Calu3 (cell line): ENCODE data around the gene PAK1. TPM values are rescaled to one million over a fixed set of nuclear protein-coding genes. Genes with fewer than 3 reads are reported as not detected.

Experiments
- BruUV-seq: library from RNA; stranded (reverse); fragments of 400-500 nt; replicated peaks from 2 replicates; lab custom pipeline; 2021; lab: Mats Ljungman, UMichigan
- CTCF ChIA-PET: fragments of 300-600 bp; sonication (Branson Sonifier 250); formaldehyde crosslinking; loops from one replicate; lab custom pipeline; 2022; ENCODE audit warnings: antibody characterized with exemption; lab: Charles Lee
- DNase-seq: peaks from one replicate; pipeline ENCODE4 v3.0.0; 2022
- H3K27ac Mint-ChIP-seq: one replicate; pipeline ENCODE4 v1.8.0; 2022; ENCODE audit warnings: mixed read lengths; ENCODE audit not compliant: unreplicated experiment
- H3K27me3 Mint-ChIP-seq: one replicate; pipeline ENCODE4 v1.8.0; 2022; ENCODE audit warnings: mixed read lengths; ENCODE audit not compliant: unreplicated experiment
- H3K36me3 Mint-ChIP-seq: one replicate; pipeline ENCODE4 v1.8.0; 2022; ENCODE audit warnings: mild to moderate bottlenecking, moderate library complexity, mixed read lengths; ENCODE audit not compliant: insufficient read depth, unreplicated experiment
- H3K4me1 Mint-ChIP-seq: one replicate; pipeline ENCODE4 v1.8.0; 2022; ENCODE audit warnings: mild to moderate bottlenecking, low read depth, mixed read lengths; ENCODE audit not compliant: unreplicated experiment
- H3K4me3 Mint-ChIP-seq: one replicate; pipeline ENCODE4 v1.8.0; 2022; ENCODE audit warnings: mild to moderate bottlenecking, low read depth, moderate library complexity, mixed read lengths; ENCODE audit not compliant: unreplicated experiment
- H3K9me3 Mint-ChIP-seq: one replicate; pipeline ENCODE4 v1.8.0; 2022; ENCODE audit warnings: low read depth, mixed read lengths; ENCODE audit not compliant: unreplicated experiment
- intact Hi-C: fragments of 100-400 bp; cut with micrococcal nuclease; formaldehyde crosslinking; loops from one replicate; pipeline ENCODE4 v1.10.0; 2022; ENCODE audit not compliant: unreplicated experiment
- total RNA-seq: library from RNA; stranded (reverse); gene quantifications from 2 replicates; pipeline ENCODE4 v1.2.3, GENCODE V29; 2022
- TF ChIP-seq, protein P1 (sequence below): fragments of 200-600 bp; IDR thresholded peaks from one replicate; pipeline ENCODE4 v1.8.0; 2022; ENCODE audit warnings: antibody characterized with exemption; ENCODE audit not compliant: unreplicated experiment

PAK1 gene
- total RNA-seq, 1 experiment from 2014 or later = 58.5 TPM

DNA sequence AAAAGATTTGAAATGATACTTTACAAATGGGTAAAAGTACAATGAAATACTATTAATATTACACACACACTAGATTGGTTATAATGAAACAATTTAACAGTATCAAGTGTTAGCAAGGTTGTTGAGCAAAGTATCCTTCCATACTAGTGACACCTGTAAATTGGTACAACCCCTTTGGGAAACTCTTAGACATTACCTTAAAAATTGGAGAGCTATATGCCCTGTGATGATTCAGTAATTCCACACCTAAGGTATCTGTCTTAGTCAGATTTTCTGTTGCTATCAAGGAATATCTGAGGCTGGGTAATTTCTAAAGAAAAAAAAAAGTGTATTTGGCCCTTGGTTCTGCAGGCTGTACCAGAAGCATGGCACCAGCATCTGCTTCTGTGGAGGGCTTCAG, 165.1 kb downstream of the PAK1 start:
- intact Hi-C loops = no loop called here
- Mint-ChIP-seq H3K36me3 (no peaks in the 10 kb centered on the region), H3K4me3 (no peak overlapping the region), H3K27me3 (no peaks in the 10 kb centered on the region), H3K27ac (no peak overlapping the region), H3K4me1 (no peaks in the 10 kb centered on the region), H3K9me3 (no peaks in the 10 kb centered on the region)
- TF ChIP-seq, protein P1, sequence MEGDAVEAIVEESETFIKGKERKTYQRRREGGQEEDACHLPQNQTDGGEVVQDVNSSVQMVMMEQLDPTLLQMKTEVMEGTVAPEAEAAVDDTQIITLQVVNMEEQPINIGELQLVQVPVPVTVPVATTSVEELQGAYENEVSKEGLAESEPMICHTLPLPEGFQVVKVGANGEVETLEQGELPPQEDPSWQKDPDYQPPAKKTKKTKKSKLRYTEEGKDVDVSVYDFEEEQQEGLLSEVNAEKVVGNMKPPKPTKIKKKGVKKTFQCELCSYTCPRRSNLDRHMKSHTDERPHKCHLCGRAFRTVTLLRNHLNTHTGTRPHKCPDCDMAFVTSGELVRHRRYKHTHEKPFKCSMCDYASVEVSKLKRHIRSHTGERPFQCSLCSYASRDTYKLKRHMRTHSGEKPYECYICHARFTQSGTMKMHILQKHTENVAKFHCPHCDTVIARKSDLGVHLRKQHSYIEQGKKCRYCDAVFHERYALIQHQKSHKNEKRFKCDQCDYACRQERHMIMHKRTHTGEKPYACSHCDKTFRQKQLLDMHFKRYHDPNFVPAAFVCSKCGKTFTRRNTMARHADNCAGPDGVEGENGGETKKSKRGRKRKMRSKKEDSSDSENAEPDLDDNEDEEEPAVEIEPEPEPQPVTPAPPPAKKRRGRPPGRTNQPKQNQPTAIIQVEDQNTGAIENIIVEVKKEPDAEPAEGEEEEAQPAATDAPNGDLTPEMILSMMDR = no peak
- no TSS peak for BruUV-seq
- CTCF ChIA-PET = no interaction called here
- DNase-seq = no peak

DNA sequence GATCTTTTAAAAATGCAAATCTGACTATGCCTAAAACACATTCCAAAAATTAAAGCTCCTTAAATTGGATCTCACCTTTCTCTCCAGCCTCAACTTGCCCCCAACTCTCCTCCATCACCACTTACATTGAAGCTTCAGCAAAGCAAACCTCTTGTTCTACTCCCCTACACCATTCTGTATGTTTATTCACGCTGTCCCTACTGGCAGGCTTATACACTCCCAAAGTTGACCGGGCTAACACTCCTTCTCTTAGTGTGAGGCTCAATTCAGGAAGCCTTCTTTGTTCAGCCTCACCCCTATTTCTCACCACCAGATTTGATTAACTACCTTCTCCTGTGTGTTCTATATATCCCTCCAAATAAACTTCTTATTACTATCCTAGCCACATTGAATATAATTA, 170.6 kb downstream of the PAK1 start:
- H3K4me1 Mint-ChIP-seq = peaks cover 21% of the 10 kb centered on the region
- intact Hi-C loops = no loop called here
- TF ChIP-seq, protein P1 = no peak
- no peaks in the 10 kb centered on the region for H3K9me3 Mint-ChIP-seq
- H3K36me3 Mint-ChIP-seq = peaks cover 9% of the 10 kb centered on the region
- H3K4me3 Mint-ChIP-seq = no peak overlapping the region
- no peaks in the 10 kb centered on the region for H3K27me3 Mint-ChIP-seq
- no peak overlapping the region for H3K27ac Mint-ChIP-seq
- no TSS peak for BruUV-seq
- CTCF ChIA-PET = no interaction called here
- DNase-seq = no peak

GRCh38 chr11:77302752-77303151, 171.1 kb downstream of the PAK1 start:
- H3K27ac Mint-ChIP-seq = peak overlapping the region; percentile 15
- H3K4me3 Mint-ChIP-seq = no peak overlapping the region
- H3K27me3 Mint-ChIP-seq = no peaks in the 10 kb centered on the region
- H3K9me3 Mint-ChIP-seq = no peaks in the 10 kb centered on the region
- peaks cover 21% of the 10 kb centered on the region for H3K4me1 Mint-ChIP-seq
- peaks cover 9% of the 10 kb centered on the region for H3K36me3 Mint-ChIP-seq
- BruUV-seq = no TSS peak
- intact Hi-C loops = no loop called here
- TF ChIP-seq, protein P1 = no peak
- CTCF ChIA-PET = no interaction called here
- no peak for DNase-seq

DNA sequence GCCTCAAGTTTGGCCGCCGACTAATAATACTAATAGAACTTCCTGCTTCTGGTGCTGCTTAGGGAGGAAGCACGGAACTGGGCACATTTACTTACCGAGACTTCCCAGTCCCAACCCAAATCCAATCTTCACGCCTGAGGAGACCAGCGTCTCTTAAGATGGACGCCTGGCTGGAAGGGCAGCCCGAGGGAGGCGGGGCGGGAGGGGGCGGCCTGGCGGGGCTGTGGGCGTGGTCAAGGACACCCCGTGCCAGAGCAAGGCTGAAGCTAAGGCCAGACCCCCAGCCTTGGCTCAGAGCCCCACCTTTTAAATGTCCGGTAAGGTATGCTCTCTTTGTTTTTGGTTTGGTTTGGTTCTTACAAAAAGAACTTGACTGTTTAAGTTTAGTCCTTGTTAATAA, 172.4 kb downstream of the PAK1 start, which contains the start of gene GDPD4:
Gene GDPD4 (minus strand): TSS at position 177 of the 400 bp plus-strand sequence. CDS start 16,549 bp downstream, outside the sequence.
- peaks cover 21% of the 10 kb centered on the region for H3K4me1 Mint-ChIP-seq
- peak within 1 kb of the TSS; percentile 94 for H3K27ac Mint-ChIP-seq
- no peaks in the 10 kb centered on the region for H3K9me3 Mint-ChIP-seq
- H3K4me3 Mint-ChIP-seq = no peak within 1 kb of the TSS
- TF ChIP-seq, protein P1 = no peak
- no peak for DNase-seq
- no peaks in the 10 kb centered on the region for H3K27me3 Mint-ChIP-seq
- no TSS peak for BruUV-seq
- CTCF ChIA-PET = interaction anchor here (1.8 kb wide), 1 partner anchor 10 kb away, joined by 5 read pairs; no protein-coding TSS in a partner anchor
- intact Hi-C loops = loop anchor here (2.0 kb wide), 1 partner anchor 59 kb away; no protein-coding TSS in a partner anchor
- peaks cover 9% of the 10 kb centered on the region for H3K36me3 Mint-ChIP-seq
